Renal cortex interstitium (tissue), 11 donors: ENCODE measurements around the gene CELSR3. TPM values are rescaled to one million over a fixed set of nuclear protein-coding genes. Genes with fewer than 3 reads are reported as not detected.
A peak's percentile ranks its signal among the peaks of the same experiment; 100 is the strongest.

ENCODE experiments used
- DNase-seq, 11 donors: peaks; one replicate each; pipeline ENCODE4 v3.0.0-alpha.2; 2013; ENCODE audit warnings: low read depth in 9 of 11, low spot score in 4 of 11; ENCODE audit errors: extremely low read depth in 1 of 11
- polyA plus RNA-seq, 3 donors: library from polyadenylated mRNA; unstranded; fragments of 120-200 nt; gene quantifications; one replicate each; pipeline ENCODE4 v1.2.1, GENCODE V29; 2013; ENCODE audit not compliant: insufficient read length in 3 of 3

The CELSR3 gene
- polyA plus RNA-seq, 3 donors = 1.2 to 1.3 (median 1.2) TPM

DNA sequence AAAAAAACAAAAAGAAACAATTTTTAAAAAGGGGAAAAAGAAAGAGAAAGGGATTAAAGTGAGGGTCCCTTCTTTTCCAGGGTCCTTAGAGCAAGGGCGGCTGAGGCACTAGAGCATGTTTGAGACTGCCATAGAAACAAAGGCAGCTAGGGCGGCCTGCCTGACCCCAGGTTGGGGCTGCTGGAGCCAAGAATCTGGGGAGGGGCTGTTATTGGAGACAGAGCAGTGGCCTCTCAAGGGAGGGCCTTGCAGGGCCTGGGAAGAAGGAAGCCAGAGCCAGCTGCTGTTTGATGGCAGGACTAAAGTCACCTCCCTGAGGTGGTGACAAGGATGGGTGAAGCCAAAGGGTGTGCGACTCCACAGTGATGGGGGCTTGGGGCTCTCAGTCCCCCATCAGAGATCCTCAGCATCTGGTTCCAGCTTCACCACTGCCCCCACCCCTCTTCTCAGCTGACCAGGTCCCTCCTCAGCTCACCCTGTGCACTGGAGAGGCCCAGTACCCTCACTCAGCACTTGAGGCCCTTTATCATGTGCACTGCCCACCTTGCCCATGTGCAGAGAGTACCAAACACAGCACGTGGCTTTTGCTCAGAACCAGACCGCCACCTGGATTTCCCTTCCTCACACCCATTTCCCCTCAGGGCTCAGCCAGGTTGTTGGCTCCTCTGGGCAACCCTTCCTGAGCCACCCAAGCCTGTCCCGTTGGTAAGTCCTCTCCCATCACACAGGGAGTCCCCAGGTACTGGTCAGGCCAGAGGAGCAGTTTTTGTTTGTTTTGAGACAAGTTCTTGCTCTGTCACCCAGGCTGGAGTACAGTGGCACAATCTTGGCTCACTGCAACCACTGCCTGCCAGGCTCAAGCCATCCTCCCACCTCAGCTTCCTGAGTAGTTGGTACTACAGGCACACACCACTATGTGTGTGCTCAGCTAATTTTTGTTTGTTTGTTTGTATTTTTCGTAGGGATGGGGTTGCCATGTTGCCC is 42.9 kb downstream of the CELSR3 start:
- no peak for DNase-seq

DNA sequence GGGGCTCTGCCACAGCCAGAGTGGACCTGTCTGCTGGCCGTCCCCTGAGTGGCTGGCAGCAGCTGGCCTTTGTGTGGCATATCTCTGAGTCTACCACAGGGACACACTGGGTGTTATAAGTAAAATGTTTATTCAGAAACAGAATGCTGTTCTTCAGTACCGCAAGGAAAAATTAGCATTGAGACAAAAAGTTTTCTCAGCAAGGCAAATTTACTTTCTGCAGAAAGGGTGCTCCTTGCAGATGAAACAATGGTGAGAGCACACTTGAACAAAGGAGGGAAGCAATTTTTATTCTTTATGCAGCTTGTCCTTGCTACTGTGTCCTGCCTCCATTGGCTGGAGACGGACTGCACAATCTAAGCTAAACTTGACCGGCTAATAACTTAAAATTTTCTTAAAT is 45.1 kb downstream of the CELSR3 start:
- no peak for DNase-seq

DNA sequence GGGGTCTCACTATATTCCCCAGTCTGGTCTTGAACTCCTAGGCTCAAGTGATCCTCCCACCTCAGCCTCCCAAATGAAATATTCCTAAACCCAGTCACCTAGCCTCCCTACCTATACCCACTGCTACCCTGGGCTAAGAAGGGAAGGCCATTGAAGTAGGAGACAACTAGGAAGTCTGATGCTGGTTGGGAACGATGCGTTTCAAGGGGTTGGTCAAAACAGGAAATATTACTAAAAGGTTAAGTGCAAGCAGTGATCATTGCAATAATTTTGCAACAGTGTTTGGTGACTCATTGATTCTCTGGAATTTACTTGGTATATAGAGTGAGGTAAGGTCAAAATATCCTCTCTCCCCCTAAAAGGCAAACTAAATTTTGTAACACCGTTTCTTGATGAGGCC is 48.6 kb downstream of the CELSR3 start:
- no peak for DNase-seq

DNA sequence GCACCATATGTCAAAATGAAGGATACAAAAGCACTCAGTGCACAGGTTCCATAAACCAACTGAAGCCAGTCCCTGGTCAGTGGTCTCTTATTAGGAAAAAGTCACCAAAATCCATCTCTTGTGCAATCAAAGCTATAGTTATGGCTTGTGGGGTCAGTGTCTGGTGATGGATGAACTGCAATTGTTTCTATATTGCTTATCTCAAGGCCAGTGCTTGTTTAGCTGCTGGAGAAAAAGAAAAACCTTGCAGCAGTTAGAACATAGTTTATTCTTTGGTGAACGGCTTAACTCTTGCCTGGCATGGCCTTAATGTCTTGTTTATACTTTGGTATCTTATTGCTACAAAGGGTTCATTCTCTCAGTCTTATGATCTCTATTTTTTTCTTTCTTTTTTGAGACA is 50.4 kb downstream of the CELSR3 start:
- DNase-seq = no peak

DNA sequence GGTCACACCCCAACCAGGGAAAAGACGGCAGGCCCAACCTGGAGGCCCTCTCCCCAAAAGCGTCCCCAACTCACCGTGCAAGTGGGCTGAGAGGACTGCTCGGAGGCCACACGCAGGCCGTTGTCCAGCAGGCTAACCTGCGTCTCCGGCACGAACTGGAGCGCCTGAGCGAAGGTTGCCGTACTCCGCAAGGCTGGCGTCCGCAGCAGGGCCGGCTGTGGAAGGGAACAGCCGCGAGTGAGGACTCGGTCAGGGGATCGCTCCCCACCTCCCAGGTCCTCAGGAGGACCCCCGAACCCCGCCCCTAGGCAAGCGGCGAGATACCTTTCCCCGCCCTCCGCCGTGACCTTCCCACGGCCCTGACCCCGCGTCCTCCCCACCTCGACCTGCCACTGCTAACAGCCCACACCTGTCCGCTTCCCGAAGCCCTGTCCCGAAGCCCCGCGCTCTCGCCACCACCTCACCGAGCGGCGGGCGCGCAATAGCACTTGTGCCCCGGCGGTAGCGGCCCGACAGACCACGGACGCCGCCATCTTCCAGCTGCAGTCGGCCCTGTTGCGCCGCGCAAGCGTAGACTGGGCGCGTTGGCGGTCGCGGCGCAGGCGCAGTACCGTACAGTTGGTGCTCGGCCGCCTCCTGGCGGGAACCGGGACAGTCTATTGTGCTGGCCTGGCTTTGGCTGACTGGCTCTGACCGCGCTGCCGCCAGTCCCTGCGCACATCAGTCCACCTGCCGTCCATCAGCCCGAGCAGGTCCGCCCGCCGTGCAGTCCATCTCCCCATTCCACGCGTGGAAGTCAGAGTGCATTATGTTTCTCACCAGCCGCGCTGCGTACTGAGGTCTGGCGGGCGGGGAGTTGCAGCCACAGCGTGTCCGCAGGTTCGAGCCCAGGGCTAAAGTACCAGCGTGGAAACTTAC is 53.3 kb downstream of the CELSR3 start, which contains the start of gene UQCRC1:
UQCRC1 (minus strand) TSS at position 559 of the 918 bp plus-strand sequence; CDS start at position 533, 26 bp downstream.
- peak; percentile 77 to 92 (median 90) for DNase-seq

DNA sequence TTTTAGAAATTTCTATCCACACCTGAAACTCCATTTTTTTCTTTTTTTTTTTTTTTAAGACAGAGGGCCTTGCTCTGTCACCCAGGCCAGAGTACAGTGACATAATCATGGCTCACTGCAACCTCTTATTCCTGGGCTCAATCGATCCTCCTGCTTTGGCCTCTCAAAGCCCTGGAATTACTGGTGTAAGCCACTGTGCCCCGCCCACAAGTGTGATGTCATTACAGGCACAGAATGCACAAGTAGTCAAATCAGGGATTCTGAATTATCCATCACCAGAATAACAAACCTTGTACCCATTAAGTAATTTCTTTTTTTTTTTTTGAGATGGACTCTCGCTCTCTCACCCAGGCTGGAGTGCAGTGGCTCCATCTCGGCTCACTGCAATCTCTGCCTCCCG is 55.2 kb downstream of the CELSR3 start:
- DNase-seq = no peak

DNA sequence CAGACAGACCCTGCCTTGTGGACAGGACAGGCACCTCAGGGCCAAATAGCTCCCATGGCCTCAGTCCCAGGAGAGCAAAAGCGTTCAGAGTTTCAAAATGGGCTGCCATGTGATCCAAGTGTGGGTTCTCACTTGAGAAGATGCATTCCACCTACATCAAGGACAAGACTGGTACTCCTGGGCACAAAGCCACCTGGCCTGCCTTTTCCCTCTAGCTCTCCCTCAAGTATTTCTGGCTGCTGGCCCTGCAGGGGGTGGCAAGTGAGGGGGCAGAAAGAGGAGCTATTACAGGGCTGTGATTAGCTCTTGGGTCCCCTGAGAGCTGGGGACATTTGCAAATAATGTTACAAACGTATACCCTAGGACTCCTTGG is 61.1 kb downstream of the CELSR3 start:
- DNase-seq = no peak

DNA sequence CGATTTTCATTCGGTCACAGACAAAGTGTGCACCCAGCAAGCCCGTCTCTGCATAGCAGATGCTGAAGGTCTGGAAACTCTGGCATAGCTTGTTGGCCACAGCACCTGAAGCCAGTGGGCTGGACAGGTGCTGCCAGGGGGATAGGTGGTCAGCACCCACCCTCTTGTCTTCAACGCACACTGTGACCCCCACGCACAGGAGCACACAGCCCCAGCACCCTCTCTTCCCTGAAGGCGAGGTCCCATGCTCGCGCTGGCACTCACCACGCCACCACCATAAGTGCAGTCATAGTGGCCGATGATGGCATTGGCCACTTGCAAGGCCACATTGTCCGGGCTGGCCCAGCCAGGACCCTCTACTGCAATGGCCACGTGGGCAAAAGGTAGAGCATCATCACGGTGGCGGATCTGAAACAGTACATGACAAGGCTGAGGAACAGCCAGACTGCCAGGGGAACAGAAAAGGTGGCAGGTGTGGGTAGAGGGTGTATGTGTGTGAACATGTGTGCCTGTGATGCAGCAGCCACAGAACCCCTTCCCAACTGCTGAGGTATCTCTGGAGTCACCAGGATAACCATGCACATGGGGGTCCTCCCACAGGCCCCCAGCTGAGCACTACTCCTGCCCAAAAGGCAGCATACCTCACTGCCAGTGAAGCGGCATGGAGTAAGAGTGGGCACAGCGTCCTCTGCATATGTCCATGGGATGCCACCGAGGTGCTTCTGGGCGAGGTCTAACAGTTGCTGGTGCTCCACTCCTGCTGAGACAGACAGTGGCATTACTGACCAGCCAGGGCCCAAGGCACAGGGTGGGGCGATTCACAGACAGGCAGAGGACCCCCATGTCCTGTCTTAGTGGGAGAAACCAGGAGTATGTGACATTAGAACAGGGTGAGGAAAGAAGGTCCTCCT is 61.7 kb downstream of the CELSR3 start:
- no peak for DNase-seq

DNA sequence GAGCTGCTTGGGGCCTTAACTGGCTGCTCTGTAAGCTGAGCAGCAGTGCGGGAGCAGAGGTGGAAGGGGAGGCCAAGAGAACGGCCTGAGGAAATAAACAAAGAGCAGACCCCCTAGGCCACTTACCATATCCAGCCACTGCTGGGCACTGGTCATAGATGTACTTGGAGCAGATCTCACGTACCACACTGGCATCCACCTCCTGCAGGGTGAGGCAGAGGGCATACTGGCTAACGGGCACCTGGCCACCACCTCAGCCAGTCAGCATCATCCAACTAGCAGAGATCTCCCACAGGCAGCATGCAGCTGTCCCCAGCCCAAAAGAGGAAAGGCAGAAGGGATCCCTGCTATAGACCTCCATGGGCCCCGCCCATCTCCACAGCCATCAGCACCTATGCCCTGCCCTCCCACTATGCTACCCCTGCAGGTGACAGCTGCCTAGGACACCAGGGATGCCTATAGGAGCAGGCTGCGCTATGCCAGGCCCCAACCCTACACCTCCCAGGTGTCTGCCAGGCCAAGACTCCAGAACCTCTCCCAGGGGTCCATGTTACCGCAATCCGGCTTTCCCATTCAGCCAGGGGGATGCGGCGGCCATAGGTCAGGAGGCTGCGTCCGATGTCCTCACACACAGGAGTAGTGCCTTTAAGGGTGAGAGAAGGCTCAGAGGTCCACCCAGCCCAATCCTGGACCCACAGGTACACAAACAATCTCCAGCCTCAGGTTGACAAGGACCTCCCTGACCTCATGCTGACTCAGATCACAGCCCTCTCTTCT is 63.0 kb downstream of the CELSR3 start:
- DNase-seq = no peak

DNA sequence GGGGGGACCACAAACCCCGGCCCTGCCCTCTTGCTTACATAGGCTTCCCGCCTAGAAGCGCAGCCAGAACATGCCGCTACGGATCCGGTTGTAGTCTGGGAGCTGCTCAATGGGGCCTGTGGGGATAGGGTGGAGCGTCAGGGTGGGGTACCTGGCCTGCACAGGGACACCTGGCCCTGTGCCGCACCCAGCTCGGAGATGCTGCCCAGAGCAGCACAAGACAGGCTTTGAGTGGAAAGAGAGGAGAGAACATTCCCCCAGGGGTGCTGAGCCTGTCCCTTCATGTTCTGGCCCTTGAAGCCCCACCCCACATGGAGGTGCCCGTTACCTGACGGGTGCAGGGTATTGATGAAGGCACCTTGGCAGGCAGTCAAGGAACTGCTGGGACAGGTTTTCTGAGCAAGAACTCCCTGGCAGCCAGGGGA is 63.6 kb downstream of the CELSR3 start:
- no peak for DNase-seq

DNA sequence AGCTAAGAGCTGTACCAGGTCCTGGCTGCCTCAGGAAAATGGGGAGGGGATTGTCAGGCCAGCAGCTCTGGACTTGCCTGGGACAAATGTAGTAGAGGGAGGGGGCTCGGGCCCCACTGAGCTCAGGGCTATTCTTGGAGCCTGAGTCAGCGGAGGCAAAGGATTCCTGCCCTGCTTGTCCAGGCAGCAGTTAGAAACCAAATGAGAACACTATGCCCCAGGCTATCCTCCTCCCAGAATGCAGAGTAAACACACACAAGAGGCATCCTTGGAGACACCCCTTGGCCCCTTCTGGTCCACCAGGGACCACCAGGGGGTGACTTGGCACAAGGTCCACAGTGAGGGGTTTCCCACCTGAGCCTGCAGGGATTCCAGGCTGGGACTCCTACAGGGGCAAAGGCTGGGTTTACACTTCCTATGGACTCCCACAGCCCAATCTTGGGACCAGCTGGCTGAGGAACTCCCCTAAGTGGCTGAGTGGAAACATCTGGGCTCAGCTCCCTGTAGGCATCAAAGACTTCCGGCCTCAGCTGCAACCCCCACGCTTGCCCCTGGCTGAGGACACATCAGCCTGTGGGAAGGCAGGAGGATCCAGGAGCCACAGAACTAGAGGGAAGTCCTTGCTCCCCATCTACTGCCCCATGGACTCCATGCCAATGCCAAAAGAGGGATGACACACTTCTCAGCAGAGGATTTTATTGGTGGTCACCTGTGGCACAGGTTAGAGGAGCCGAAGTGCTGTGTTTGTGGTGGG is 64.2 kb downstream of the CELSR3 start:
- peak in 10 of 11 donors; percentile 63 to 86 (median 78) for DNase-seq

DNA sequence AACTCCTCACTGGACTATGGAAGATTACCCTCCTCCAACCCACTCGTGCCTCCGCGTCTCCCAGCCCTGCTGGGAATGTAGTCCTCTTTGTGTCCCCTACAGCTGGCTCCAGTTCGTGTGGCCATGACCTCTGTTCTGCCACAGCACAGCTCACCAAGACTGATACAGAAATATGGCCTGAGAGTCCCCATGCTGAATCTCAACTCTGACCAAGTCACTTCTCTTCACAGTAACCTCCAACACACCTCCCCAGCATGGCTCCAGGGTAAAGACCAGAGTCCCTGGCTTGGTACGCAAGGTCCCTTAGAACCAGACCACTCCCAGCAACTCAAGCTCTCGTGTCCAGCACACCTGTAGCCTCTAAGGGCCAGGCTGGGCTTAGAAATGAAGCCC is 65.3 kb downstream of the CELSR3 start:
- no peak for DNase-seq

DNA sequence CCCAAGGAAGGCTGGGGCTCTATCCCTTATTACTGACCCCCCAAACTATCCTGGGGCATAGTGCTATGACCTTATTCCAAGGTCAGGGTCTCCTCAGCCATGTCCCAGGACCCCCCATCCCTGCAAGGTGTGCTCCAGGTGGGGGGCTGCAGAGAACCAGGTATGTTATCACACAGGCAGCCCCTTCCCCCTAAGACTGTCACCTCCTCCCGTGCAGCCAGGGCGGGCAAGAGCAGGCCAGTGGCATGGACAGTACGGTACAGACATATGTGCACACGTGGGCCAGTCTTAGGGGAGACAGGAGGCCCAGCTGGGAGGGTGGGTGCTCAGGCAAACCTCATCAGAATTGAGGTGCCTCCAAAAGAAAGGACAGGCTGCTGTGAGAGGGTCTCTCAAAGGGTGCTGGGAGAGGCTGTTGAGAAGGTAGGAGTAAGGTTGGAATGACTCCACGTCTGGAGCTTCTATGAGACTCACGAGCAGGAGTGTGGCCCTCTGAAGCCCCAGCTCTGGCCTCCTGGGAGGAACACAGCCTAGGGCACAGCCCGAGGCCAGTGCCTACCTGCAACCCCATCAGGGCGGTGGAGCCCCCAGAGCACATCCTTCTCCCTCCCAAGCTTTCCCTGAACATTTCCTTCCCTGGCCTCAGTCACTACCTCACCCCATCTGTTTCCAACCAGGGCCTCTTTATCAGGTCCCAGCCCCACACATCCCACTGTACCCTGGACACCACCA is 65.8 kb downstream of the CELSR3 start:
- DNase-seq = no peak

DNA sequence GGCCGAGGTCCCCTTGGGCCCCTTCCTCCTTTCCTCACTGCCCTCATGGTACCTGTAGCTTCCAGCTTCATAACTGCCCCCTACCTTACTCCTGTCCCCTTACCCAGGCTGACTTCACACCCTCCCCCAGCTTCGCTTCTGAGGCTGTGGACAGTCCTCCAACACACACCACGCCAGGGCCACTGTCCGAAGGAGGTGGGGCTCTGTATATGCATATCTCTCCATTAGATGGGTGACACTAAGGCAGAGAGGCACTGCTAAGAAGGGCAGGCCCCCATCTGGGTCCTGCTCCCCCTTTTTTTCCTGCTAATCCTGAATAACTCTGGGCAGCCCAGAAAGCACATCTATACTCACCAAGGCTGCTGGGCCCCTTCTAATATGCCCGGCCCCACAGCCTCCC is 66.5 kb downstream of the CELSR3 start:
- DNase-seq = no peak

DNA sequence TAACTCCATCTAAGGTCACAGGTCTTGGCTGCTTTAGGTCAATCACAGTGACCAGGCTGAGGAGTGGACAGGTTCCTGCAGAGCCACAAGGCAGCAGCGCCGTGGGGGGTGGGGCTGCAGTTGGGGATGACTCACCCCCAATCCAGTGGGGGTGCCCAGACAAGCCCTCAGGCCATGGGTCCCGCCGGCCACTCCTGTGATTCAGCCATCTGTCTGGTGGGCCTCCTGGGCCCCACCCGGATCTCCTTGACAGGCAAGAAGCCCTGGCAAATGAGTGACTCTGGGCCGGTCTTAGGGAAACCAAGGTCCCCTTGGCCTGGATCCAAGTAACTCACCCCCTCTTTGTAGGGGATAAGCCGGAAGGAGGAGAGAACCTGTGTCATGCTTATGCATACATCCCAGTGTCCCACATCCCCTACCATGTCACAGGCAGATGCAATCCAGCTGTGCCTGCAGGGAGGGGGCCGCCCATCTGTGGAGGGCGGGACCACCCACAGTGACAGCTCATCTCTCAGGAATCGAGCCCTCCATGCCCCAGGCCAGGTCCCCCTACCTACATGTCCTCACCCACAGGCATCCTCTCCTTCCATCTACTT is 67.1 kb downstream of the CELSR3 start:
- peak in 3 of 11 donors; percentile 22 to 41 (median 26) for DNase-seq

DNA sequence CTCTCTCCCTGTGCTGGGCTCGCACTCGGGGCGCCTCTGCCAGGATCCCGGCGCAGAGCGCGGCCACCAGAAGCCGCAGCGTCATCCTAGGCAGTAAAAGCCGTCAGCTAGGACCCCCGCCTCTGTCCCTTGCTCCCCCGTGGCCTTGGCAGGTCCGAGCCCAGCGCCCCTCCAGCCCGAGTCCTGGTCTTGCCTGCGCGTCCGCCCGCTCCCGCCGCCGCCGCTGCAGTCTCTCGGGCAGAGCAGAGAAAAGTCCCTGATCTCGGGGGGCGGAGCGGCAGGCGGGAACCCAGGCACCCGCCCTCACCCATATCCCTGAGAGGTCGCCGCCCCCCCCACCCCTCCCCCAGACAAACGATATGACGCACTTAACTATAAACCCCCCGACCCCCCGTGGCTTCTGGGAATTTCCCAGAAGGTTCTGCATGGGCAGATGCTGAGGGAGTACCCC is 67.6 kb downstream of the CELSR3 start, which contains the start of gene COL7A1:
COL7A1 (minus strand) TSS at position 255 of the 451 bp plus-strand sequence; CDS start at position 85, 170 bp downstream.
- peak in 2 of 11 donors; percentile 15 to 25 for DNase-seq
